Esophagus muscularis mucosa (tissue), 4 donors: ENCODE data around the gene TRIM37. TPM values are rescaled to one million over a fixed set of nuclear protein-coding genes. Genes with fewer than 3 reads are reported as not detected.

Source experiments
- DNase-seq: peaks from one replicate; pipeline ENCODE4 v3.0.0-alpha.2; 2017; ENCODE audit errors: extremely low spot score
- H3K27ac ChIP-seq, 4 donors: fragments of 200-600 bp; sonication (generic); replicated peaks in 1 of 4; 1 replicate in 3 of 4; 2 replicates in 1 of 4; pipeline ENCODE4 v1.5.1; 2016 to 2019; ENCODE audit warnings: mild to moderate bottlenecking in 1 of 4
- H3K27me3 ChIP-seq, 4 donors: fragments of 200-600 bp; sonication (generic); one replicate each; pipeline versions ENCODE4 v1.5.1 to v1.6.0; 2016 to 2019
- H3K36me3 ChIP-seq, 4 donors: fragments of 200-600 bp; sonication (generic); one replicate each; pipeline ENCODE4 v1.5.1; 2016 to 2019
- H3K4me1 ChIP-seq, 4 donors: fragments of 200-600 bp; sonication (generic); one replicate each; pipeline ENCODE4 v1.5.1; 2016 to 2019
- H3K4me3 ChIP-seq, 4 donors: fragments of 200-600 bp; sonication (generic); 1 replicate in 2 of 4; 2 replicates in 2 of 4; pipeline ENCODE4 v1.5.1; 2016 to 2019; ENCODE audit warnings: mild to moderate bottlenecking in 4 of 4, moderate library complexity in 1 of 4
- H3K9me3 ChIP-seq, 4 donors: fragments of 200-600 bp; sonication (generic); 1 replicate in 3 of 4; 2 replicates in 1 of 4; pipeline ENCODE4 v1.5.1; 2016 to 2019
- CTCF ChIP-seq, 3 experiments: fragments of 200-600 bp in 2 of 3; fragments of 450-650 bp in 1 of 3; sonication (generic) in 2 of 3; IDR thresholded peaks; one replicate each; pipeline ENCODE4 v1.5.1; 2017 to 2019; ENCODE audit warnings: antibody characterized with exemption in 3 of 3, mild to moderate bottlenecking in 2 of 3, moderate library complexity in 1 of 3
- EP300 ChIP-seq: sonication (generic); formaldehyde crosslinking; IDR thresholded peaks from one replicate; pipeline ENCODE4 v1.6.1; 2017; ENCODE audit warnings: antibody characterized with exemption
- POLR2A ChIP-seq: fragments of 450-650 bp; IDR thresholded peaks from one replicate; pipeline ENCODE4 v1.6.1; 2017; ENCODE audit warnings: antibody characterized with exemption, moderate library complexity, mild to moderate bottlenecking, low read depth
- POLR2AphosphoS5 ChIP-seq, 2 donors: sonication (generic); formaldehyde crosslinking; IDR thresholded peaks; one replicate each; pipeline ENCODE4 v1.6.1; 2017; ENCODE audit warnings: antibody characterized with exemption in 2 of 2
- WGBS: methylation state at CpG from one replicate; pipeline ENCODE4 v1.1.5; 2018; 5-methylcytosine and 5-hydroxymethylcytosine counted together
- intact Hi-C: fragments of 100-400 bp; cut with DNase I; formaldehyde crosslinking; loops from one replicate; pipeline ENCODE4 v1.15.1; 2023
- total RNA-seq, 4 donors: library from RNA; depleted of rRNA; stranded (reverse); fragments of >200 nt; gene quantifications; one replicate each; pipeline versions ENCODE4 v1.1.0 to v1.2.1, GENCODE V29; 2016

TRIM37 gene
- total RNA-seq, 4 donors from 2014 or later = 23.4 to 27.5 (median 25.3) TPM

GRCh38 chr17:59124665-59125064 is 18.0 kb upstream of the TRIM37 start:
- TF ChIP-seq POLR2AphosphoS5 (IDR thresholded peaks at IDR 0.05) = no peak
- no peak for TF ChIP-seq POLR2A
- TF ChIP-seq CTCF (IDR thresholded peaks at IDR 0.05) = no peak
- no peak for TF ChIP-seq EP300
- intact Hi-C loops = no loop called here
- H3K4me1 ChIP-seq = no peaks in the 10 kb centered on the region
- no peaks in the 10 kb centered on the region for H3K9me3 ChIP-seq
- no peak for DNase-seq
- peaks cover 0 to 44% (median 27%) of the 10 kb centered on the region in 4 donors for H3K36me3 ChIP-seq
- no peak overlapping the region for H3K27ac ChIP-seq
- WGBS = 96% methylated on average over 6 of the region's 6 CpGs
- H3K27me3 ChIP-seq = no peaks in the 10 kb centered on the region
- no peak overlapping the region for H3K4me3 ChIP-seq

DNA sequence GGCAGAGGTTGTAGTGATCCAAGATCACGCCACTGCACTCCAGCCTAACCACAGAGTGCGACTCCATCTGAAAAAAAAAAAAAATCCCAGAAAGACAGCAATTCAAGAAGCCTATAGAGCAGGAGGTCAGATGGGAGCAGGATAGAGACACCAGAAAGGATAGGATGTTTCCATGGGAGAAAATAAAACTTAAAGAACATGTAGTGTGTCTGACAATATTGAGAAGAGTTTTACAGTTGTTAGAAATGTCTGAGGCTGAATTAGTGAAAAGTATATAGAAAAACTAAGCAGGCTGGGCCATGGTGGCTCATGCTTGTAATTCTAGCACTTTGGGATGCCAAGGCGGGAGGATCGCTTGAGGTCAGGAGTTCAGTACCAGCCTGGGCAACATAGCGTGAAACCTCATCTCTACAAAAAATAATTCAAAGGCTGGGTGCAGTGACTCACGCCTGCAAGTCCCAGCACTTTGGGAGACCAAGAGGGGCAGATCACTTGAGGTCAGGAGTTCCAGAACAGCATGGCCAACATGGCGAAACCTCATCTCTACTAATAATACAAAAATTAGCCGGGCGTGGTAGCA is 15.3 kb upstream of the TRIM37 start:
- H3K36me3 ChIP-seq = peaks cover 0 to 34% (median 15%) of the 10 kb centered on the region in 4 donors
- no peak for DNase-seq
- 96% methylated on average over 9 of the region's 9 CpGs for WGBS
- no peaks in the 10 kb centered on the region for H3K27me3 ChIP-seq
- H3K4me1 ChIP-seq = no peaks in the 10 kb centered on the region
- intact Hi-C loops = no loop called here
- TF ChIP-seq CTCF (IDR thresholded peaks at IDR 0.05) = no peak
- TF ChIP-seq EP300 = no peak
- no peak for TF ChIP-seq POLR2AphosphoS5 (IDR thresholded peaks at IDR 0.05)
- no peak overlapping the region for H3K4me3 ChIP-seq
- no peaks in the 10 kb centered on the region for H3K9me3 ChIP-seq
- no peak overlapping the region for H3K27ac ChIP-seq

GRCh38 chr17:59115474-59115873 is 8.8 kb upstream of the TRIM37 start:
- no peaks in the 10 kb centered on the region for H3K9me3 ChIP-seq
- TF ChIP-seq POLR2A (no peak), POLR2AphosphoS5 (IDR thresholded peaks at IDR 0.05) (no peak), EP300 (no peak), CTCF (IDR thresholded peaks at IDR 0.05) (no peak)
- no peaks in the 10 kb centered on the region for H3K4me1 ChIP-seq
- no peaks in the 10 kb centered on the region for H3K27me3 ChIP-seq
- H3K36me3 ChIP-seq = peaks cover 0 to 34% (median 11%) of the 10 kb centered on the region in 4 donors
- no peak for DNase-seq
- intact Hi-C loops = no loop called here
- WGBS = 93% methylated on average over 9 of the region's 9 CpGs
- no peak overlapping the region for H3K27ac ChIP-seq
- H3K4me3 ChIP-seq = no peak overlapping the region

DNA sequence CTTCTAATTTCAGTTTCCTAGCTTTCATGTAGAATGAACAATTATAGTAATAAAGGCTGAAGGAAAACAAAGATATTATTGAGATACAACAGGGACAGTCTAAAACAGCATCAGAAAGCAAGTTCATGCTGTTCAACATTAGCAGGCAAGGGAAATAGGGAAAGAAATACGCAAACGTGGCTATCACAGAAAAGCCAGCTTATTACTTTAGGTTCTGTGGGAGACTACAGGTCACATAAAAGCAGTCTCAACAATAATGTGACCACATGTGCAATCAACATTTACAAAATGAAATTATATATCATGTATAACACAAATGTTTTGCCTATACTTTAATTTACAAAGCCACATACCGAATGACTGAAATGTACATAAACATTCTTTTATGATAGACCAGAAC is 4.9 kb upstream of the TRIM37 start:
- no peak for TF ChIP-seq EP300
- TF ChIP-seq POLR2A = no peak
- no peak for TF ChIP-seq CTCF (IDR thresholded peaks at IDR 0.05)
- no peak for TF ChIP-seq POLR2AphosphoS5 (IDR thresholded peaks at IDR 0.05)
- Histone ChIP-seq H3K4me3 (no peak overlapping the region), H3K27me3 (no peaks in the 10 kb centered on the region), H3K9me3 (peaks cover 0 to 1% (median 0%) of the 10 kb centered on the region in 4 donors), H3K36me3 (peaks cover 0 to 16% (median 3%) of the 10 kb centered on the region in 4 donors), H3K27ac (no peak overlapping the region), H3K4me1 (peaks cover 8 to 20% (median 17%) of the 10 kb centered on the region in 4 donors)
- no peak for DNase-seq
- 85% methylated on average over 3 of the region's 3 CpGs for WGBS
- intact Hi-C loops = loop anchor here (5.0 kb wide), 1 partner anchor 41 kb away; no protein-coding TSS in a partner anchor

GRCh38 chr17:59110973-59111372 is 4.3 kb upstream of the TRIM37 start:
- Histone ChIP-seq H3K4me1 (peaks cover 8 to 20% (median 17%) of the 10 kb centered on the region in 4 donors), H3K4me3 (no peak overlapping the region), H3K27me3 (no peaks in the 10 kb centered on the region), H3K27ac (no peak overlapping the region), H3K9me3 (peaks cover 0 to 3% (median 0%) of the 10 kb centered on the region in 4 donors), H3K36me3 (peaks cover 0 to 13% (median 2%) of the 10 kb centered on the region in 4 donors)
- TF ChIP-seq EP300 (no peak), CTCF (IDR thresholded peaks at IDR 0.05) (no peak), POLR2A (no peak), POLR2AphosphoS5 (IDR thresholded peaks at IDR 0.05) (no peak)
- DNase-seq = no peak
- intact Hi-C loops = loop anchor here (5.0 kb wide), 1 partner anchor 41 kb away; no protein-coding TSS in a partner anchor
